GM12891 (cell line): ENCODE data around the gene CDK19.

Experiments
- DNase-seq: peaks from one replicate; pipeline ENCODE4 v3.0.0; 2011; ENCODE audit warnings: low spot score; ENCODE audit not compliant: insufficient read length
- FAIRE-seq: peaks from 2 replicates; lab custom pipeline; 2011; peaks lifted over from hg19 to GRCh38; lab: Jason Lieb, UNC
- PAX5 ChIP-seq: IDR thresholded peaks from 2 replicates; pipeline ENCODE4 v1.6.1; 2011; ENCODE audit warnings: low read length, moderate library complexity, mild to moderate bottlenecking; ENCODE audit not compliant: insufficient read depth, severe bottlenecking
- POLR2A ChIP-seq: IDR thresholded peaks from 2 replicates; pipeline ENCODE4 v1.6.1; 2011; ENCODE audit warnings: low read depth, low read length, control low read depth
- POLR2AphosphoS5 ChIP-seq: IDR thresholded peaks from 2 replicates; pipeline ENCODE4 v1.6.1; 2011; ENCODE audit warnings: low read depth, low read length, control low read depth
- POU2F2 ChIP-seq: IDR thresholded peaks from 2 replicates; pipeline ENCODE4 v1.6.1; 2011; ENCODE audit warnings: low read depth, mild to moderate bottlenecking, control low read depth, low read length, moderate library complexity
- SPI1 ChIP-seq: IDR thresholded peaks from 2 replicates; pipeline ENCODE4 v1.6.1; 2011; ENCODE audit warnings: low read depth, low read length, control low read depth
- TAF1 ChIP-seq: IDR thresholded peaks from 2 replicates; pipeline ENCODE4 v1.6.1; 2011; ENCODE audit warnings: low read depth, low read length, control low read depth

Gene CDK19

DNA sequence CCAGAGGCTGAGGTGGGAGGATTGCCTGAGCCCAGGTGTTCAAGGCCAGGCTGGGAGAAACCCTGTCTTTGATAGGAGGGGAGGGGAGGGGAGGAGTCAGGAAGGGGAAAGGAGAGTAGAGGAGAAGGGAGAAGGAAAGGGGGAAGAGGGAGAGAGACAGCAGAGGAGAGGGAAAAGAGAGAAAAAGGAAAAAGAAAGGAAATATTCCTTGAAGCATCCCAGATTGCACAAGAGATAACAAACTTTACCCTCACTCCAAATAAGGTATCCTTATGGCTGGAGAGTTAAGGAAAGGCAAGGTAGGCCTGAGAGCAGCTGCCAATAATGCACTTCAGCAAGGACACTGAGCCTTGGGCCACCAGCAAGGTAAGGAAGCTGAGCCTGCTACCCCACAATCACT, 172.6 kb downstream of the CDK19 start:
- FAIRE-seq, result no peak
- no peak for DNase-seq
- no peak for TF ChIP-seq PAX5
- TF ChIP-seq SPI1, result no peak
- no peak for TF ChIP-seq POLR2A
- no peak for TF ChIP-seq POU2F2
- TF ChIP-seq POLR2AphosphoS5, result no peak
- TF ChIP-seq TAF1, result no peak

GRCh38 chr6:110636781-110637180, 178.5 kb downstream of the CDK19 start:
- DNase-seq (no peak), FAIRE-seq (no peak)
- no peak for TF ChIP-seq PAX5
- TF ChIP-seq POLR2AphosphoS5, result no peak
- no peak for TF ChIP-seq TAF1
- no peak for TF ChIP-seq SPI1
- no peak for TF ChIP-seq POU2F2
- TF ChIP-seq POLR2A, result no peak

- TF ChIP-seq SPI1, result no peak
- TF ChIP-seq POLR2AphosphoS5, result no peak
- no peak for TF ChIP-seq PAX5
- TF ChIP-seq POU2F2, result no peak
- no peak for TF ChIP-seq TAF1
- TF ChIP-seq POLR2A, result no peak
- FAIRE-seq, result no peak
- no peak for DNase-seq
Observed at GRCh38 chr6:110635096-110635495, 180.2 kb downstream of the CDK19 start.

DNA sequence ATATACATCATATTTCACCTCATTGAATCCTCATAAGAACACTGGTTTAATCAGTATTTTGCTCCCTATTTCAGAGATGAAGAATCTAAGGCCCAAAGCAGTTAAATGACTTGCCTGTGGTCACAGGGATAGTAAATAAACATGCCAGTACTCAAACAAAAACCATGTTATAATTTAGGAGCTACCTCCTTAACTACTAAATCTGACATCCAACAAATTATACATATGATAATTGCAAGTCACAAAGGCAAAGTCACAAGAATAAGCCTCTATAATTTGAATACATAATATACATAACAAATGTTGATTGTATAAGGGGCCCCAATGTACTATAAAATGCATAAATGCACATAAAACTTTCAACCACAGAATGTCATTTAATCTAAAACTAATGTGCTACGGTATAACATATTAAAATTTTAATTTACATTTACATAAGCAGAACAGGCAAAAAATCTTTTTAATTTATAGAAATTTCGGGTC, 181.5 kb downstream of the CDK19 start:
- DNase-seq (no peak), FAIRE-seq (no peak)

DNA sequence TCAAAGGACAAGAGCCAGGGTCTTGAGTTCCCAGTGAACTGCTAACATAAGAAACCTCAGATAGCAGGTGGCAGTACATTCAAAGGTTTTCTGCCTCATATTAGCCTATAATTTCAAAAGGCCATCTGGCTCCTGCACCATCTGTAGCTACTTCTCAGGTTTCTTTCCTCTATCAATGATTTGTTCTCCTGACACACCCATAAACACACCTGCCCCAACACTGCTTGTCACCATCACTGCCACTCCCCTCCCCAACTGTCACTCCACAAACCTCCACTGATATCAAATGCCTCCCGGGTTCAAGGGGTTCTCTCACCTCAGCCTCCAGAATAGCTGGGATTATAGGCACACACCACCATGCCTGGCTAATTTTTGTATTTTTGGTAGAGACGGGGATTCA, 186.1 kb downstream of the CDK19 start:
- no peak for TF ChIP-seq SPI1
- no peak for TF ChIP-seq POU2F2
- no peak for TF ChIP-seq POLR2A
- no peak for TF ChIP-seq TAF1
- no peak for TF ChIP-seq PAX5
- TF ChIP-seq POLR2AphosphoS5, result no peak
- no peak for DNase-seq
- FAIRE-seq, result no peak

More for the DNA sequence above, 181.5 kb downstream of the CDK19 start:
- TF ChIP-seq POU2F2 (no peak), POLR2A (no peak), SPI1 (no peak), POLR2AphosphoS5 (no peak), TAF1 (no peak), PAX5 (no peak)

- DNase-seq, result no peak
- TF ChIP-seq POLR2AphosphoS5, result no peak
- no peak for FAIRE-seq
Observed at GRCh38 chr6:110628330-110628729, 186.9 kb downstream of the CDK19 start.

- TF ChIP-seq POU2F2, result no peak
- TF ChIP-seq TAF1, result no peak
- no peak for TF ChIP-seq PAX5
- no peak for TF ChIP-seq POLR2AphosphoS5
- no peak for TF ChIP-seq SPI1
- TF ChIP-seq POLR2A, result no peak
- no peak for DNase-seq
Observed at GRCh38 chr6:110626442-110626841, 188.8 kb downstream of the CDK19 start.

DNA sequence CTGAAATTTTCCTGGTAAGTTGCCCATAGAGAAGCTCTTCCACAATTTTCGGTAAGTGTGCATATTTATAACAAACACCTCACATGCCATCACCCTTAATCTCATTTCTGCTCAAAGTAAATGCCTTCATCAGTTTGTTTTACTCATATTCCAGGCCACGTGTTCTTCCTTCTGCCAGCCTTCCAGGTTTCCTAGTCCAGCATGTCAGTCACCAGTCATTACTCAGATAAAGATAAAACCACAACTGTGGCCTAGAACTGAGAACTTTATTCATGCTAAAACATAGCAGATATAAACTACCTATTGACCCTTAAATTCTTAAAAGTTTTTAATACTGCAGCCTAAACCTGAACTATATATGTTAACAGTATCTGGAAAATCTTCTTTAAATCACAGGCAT, 189.4 kb downstream of the CDK19 start:
- FAIRE-seq (no peak), DNase-seq (no peak)
- TF ChIP-seq SPI1, result no peak
- TF ChIP-seq PAX5, result no peak
- TF ChIP-seq POLR2AphosphoS5, result no peak

More at GRCh38 chr6:110626442-110626841, 188.8 kb downstream of the CDK19 start:
- FAIRE-seq, result no peak

GRCh38 chr6:110622912-110623578, 192.2 kb downstream of the CDK19 start:
- TF ChIP-seq POLR2A (no peak), POU2F2 (no peak), PAX5 (no peak), POLR2AphosphoS5 (no peak), TAF1 (no peak), SPI1 (no peak)
- DNase-seq (no peak), FAIRE-seq (no peak)

- no peak for FAIRE-seq
- TF ChIP-seq TAF1, result no peak
- no peak for TF ChIP-seq POLR2A
- no peak for TF ChIP-seq PAX5
- no peak for TF ChIP-seq SPI1
- TF ChIP-seq POU2F2, result no peak
- no peak for TF ChIP-seq POLR2AphosphoS5
Observed at GRCh38 chr6:110621061-110621460, 194.2 kb downstream of the CDK19 start.

GRCh38 chr6:110620065-110620464, 195.2 kb downstream of the CDK19 start:
- DNase-seq (no peak), FAIRE-seq (no peak)
- TF ChIP-seq TAF1, result no peak
- no peak for TF ChIP-seq SPI1
- no peak for TF ChIP-seq POU2F2
- no peak for TF ChIP-seq POLR2AphosphoS5
- no peak for TF ChIP-seq POLR2A

More at GRCh38 chr6:110621061-110621460, 194.2 kb downstream of the CDK19 start:
- no peak for DNase-seq
